Measurements from ENCODE around the gene GPX7.

The GPX7 gene
- long read RNA-seq, partial matches to known transcripts, result 1 of 1 reads
- long read RNA-seq, other reads (novel, unspliced or antisense), result 0 of 1 reads

- TF ChIP-seq POLR2AphosphoS5 (IDR thresholded peaks at IDR 0.05; ENCODE audit: low read depth) (no peak), CTCF (IDR thresholded peaks at IDR 0.05; ENCODE audit: insufficient read depth, low read length) (no peak)
- DNase-seq (ENCODE audit: low read depth in 1 of 2, low spot score in 1 of 2), result no peak
- H3K27me3 ChIP-seq (ENCODE audit: insufficient read depth, poor library complexity, severe bottlenecking), result no peaks in the 10 kb centered on the region
- H3K27ac ChIP-seq (replicated peaks), result no peak within 1 kb of the TSS
- no peak within 1 kb of the TSS for H3K4me3 ChIP-seq (replicated peaks; ENCODE audit: insufficient read depth, low read length)
These were observed at the start of gene GPX7 for GRCh38 chr1:52601991-52602855. GPX7 (plus strand) TSS chr1:52602371; CDS start chr1:52602410, 39 bp downstream.

- DNase-seq (ENCODE audit: low read depth in 1 of 2, low spot score in 1 of 2), result peak; percentile 60 to 79
- Histone ChIP-seq H3K27me3 (ENCODE audit: insufficient read depth, poor library complexity, severe bottlenecking) (no peaks in the 10 kb centered on the region), H3K4me3 (replicated peaks; ENCODE audit: insufficient read depth, low read length) (peak within 1 kb of the TSS; percentile 87), H3K27ac (replicated peaks) (peak within 1 kb of the TSS; percentile 81)
- TF ChIP-seq GABPA (IDR thresholded peaks at IDR 0.05; ENCODE audit: low read depth) (no peak), POLR2AphosphoS5 (IDR thresholded peaks at IDR 0.05; ENCODE audit: low read depth) (peak; percentile 45; the same call in 1 of the 2 replicates), REST (IDR thresholded peaks at IDR 0.05; ENCODE audit: insufficient replicate concordance, low read depth) (peak; percentile 18)
These were observed 49.4 kb upstream of the GPX7 start, which contains the start of gene TUT4 for GRCh38 chr1:52552505-52553361. TUT4 (minus strand) TSS chr1:52553092; CDS start chr1:52526280, 26,812 bp downstream.

GRCh38 chr1:52553362-52554266 is 48.6 kb upstream of the GPX7 start:
- Histone ChIP-seq H3K27me3 (ENCODE audit: insufficient read depth, poor library complexity, severe bottlenecking) (no peaks in the 10 kb centered on the region), H3K4me3 (replicated peaks; ENCODE audit: insufficient read depth, low read length) (peak overlapping the region; percentile 87), H3K27ac (replicated peaks) (peak overlapping the region; percentile 81)
- peak; percentile 53 to 72 for DNase-seq (ENCODE audit: low read depth in 1 of 2, low spot score in 1 of 2)
- 0 out of 2 replicates have a peak, but pooled peaks have one; percentile 4 for TF ChIP-seq POLR2AphosphoS5 (IDR thresholded peaks at IDR 0.05; ENCODE audit: low read depth)
- TF ChIP-seq CTCF (IDR thresholded peaks at IDR 0.05; ENCODE audit: insufficient read depth, low read length), result no peak

- DNase-seq (ENCODE audit: low read depth in 1 of 2, low spot score in 1 of 2), result no peak
- no peaks in the 10 kb centered on the region for H3K27me3 ChIP-seq (ENCODE audit: insufficient read depth, poor library complexity, severe bottlenecking)
- H3K4me3 ChIP-seq (replicated peaks; ENCODE audit: insufficient read depth, low read length), result no peak overlapping the region
- TF ChIP-seq SPI1 (IDR thresholded peaks at IDR 0.05; ENCODE audit: borderline replicate concordance, low read depth) (no peak), GABPA (IDR thresholded peaks at IDR 0.05; ENCODE audit: low read depth) (no peak), POLR2AphosphoS5 (IDR thresholded peaks at IDR 0.05; ENCODE audit: low read depth) (no peak), CTCF (IDR thresholded peaks at IDR 0.05; ENCODE audit: insufficient read depth, low read length) (no peak), REST (IDR thresholded peaks at IDR 0.05; ENCODE audit: insufficient replicate concordance, low read depth) (no peak)
- peak overlapping the region; percentile 30; the same call in 1 of the 2 replicates for H3K27ac ChIP-seq (replicated peaks)
These were observed 47.9 kb upstream of the GPX7 start for GRCh38 chr1:52554267-52554640.

All from HL-60 (cell line).